Measurements from ENCODE around the gene UBL7. TPM values are rescaled to one million over a fixed set of nuclear protein-coding genes. Genes with fewer than 3 reads are reported as not detected.

The UBL7 gene
- total and polyA plus RNA-seq, 8 donors: 2.0 to 131 (median 35.8) TPM

- intact Hi-C loops (cut with DNase I; ENCODE audit: low total_unique reads): no loop called here
- WGBS, 5 donors: 63 to 83% (median 81%) methylated on average over 5 to 6 of the region's 6 CpGs
- Histone ChIP-seq H3K36me3 (peaks cover 3 to 61% (median 21%) of the 10 kb centered on the region in 4 donors), H3K4me1 (no peaks in the 10 kb centered on the region), H3K27me3 (peaks cover 0 to 10% (median 0%) of the 10 kb centered on the region in 3 donors), H3K4me3 (no peak overlapping the region), H3K9me3 (no peaks in the 10 kb centered on the region), H3K27ac (no peak overlapping the region)
- DNase-seq: no peak
- TF ChIP-seq POLR2AphosphoS5 (IDR thresholded peaks at IDR 0.05): no peak
- no peak for TF ChIP-seq POLR2A (IDR thresholded peaks at IDR 0.05)
- TF ChIP-seq, protein P1, sequence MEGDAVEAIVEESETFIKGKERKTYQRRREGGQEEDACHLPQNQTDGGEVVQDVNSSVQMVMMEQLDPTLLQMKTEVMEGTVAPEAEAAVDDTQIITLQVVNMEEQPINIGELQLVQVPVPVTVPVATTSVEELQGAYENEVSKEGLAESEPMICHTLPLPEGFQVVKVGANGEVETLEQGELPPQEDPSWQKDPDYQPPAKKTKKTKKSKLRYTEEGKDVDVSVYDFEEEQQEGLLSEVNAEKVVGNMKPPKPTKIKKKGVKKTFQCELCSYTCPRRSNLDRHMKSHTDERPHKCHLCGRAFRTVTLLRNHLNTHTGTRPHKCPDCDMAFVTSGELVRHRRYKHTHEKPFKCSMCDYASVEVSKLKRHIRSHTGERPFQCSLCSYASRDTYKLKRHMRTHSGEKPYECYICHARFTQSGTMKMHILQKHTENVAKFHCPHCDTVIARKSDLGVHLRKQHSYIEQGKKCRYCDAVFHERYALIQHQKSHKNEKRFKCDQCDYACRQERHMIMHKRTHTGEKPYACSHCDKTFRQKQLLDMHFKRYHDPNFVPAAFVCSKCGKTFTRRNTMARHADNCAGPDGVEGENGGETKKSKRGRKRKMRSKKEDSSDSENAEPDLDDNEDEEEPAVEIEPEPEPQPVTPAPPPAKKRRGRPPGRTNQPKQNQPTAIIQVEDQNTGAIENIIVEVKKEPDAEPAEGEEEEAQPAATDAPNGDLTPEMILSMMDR (IDR thresholded peaks at IDR 0.05): no peak
- TF ChIP-seq EP300 (IDR thresholded peaks at IDR 0.05): no peak
These were observed 48.8 kb downstream of the UBL7 start for GRCh38 chr15:74412159-74412558.

GRCh38 chr15:74411686-74412085 lies 49.3 kb downstream of the UBL7 start:
- Histone ChIP-seq H3K27ac (no peak overlapping the region), H3K9me3 (no peaks in the 10 kb centered on the region), H3K36me3 (peaks cover 3 to 57% (median 21%) of the 10 kb centered on the region in 4 donors), H3K27me3 (peaks cover 0 to 10% (median 0%) of the 10 kb centered on the region in 3 donors), H3K4me1 (no peaks in the 10 kb centered on the region), H3K4me3 (no peak overlapping the region)
- no peak for DNase-seq
- intact Hi-C loops (cut with DNase I; ENCODE audit: low total_unique reads): no loop called here
- no peak for TF ChIP-seq POLR2AphosphoS5 (IDR thresholded peaks at IDR 0.05)
- no peak for TF ChIP-seq POLR2A (IDR thresholded peaks at IDR 0.05)
- TF ChIP-seq, protein P1 (IDR thresholded peaks at IDR 0.05): no peak
- 86 to 94% (median 92%) methylated on average over 5 to 12 of the region's 12 CpGs for WGBS, 5 donors

DNA sequence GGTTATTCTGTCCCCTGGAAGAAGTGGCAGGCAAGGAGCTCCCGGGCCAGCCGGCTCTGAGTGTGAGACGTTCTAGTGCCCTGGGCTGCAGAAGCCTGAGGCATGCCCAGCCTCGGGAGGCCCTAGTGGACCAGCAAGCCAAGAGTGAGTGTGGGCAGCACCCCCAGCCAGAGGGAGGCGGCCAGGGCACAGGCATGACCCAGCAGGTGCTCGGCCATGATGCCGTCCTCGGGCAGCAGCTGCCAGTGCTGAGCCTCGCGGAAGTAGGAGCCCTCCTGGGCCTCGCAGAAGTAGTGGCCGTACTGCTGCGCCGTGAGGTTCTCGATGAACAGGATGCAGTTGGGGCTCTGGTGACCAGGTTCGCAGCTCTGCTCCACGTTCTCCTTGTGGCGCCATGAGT lies 50.5 kb downstream of the UBL7 start:
- Histone ChIP-seq H3K4me1 (no peaks in the 10 kb centered on the region), H3K36me3 (peaks cover under 1 to 46% (median 19%) of the 10 kb centered on the region in 4 donors), H3K9me3 (no peaks in the 10 kb centered on the region), H3K4me3 (no peak overlapping the region), H3K27me3 (peaks cover 0 to 10% (median 0%) of the 10 kb centered on the region in 3 donors), H3K27ac (no peak overlapping the region)
- 92 to 97% (median 94%) methylated on average over 11 to 18 of the region's 18 CpGs for WGBS, 5 donors
- no peak for DNase-seq
- TF ChIP-seq, protein P1 (IDR thresholded peaks at IDR 0.05): no peak
- TF ChIP-seq POLR2AphosphoS5 (IDR thresholded peaks at IDR 0.05) (no peak), POLR2A (IDR thresholded peaks at IDR 0.05) (no peak), EP300 (IDR thresholded peaks at IDR 0.05) (no peak)
- intact Hi-C loops (cut with DNase I; ENCODE audit: low total_unique reads): no loop called here

GRCh38 chr15:74409225-74409624 lies 51.7 kb downstream of the UBL7 start:
- no peaks in the 10 kb centered on the region for H3K9me3 ChIP-seq
- intact Hi-C loops (cut with DNase I; ENCODE audit: low total_unique reads): no loop called here
- peaks cover 0 to 33% (median 14%) of the 10 kb centered on the region in 4 donors for H3K36me3 ChIP-seq
- peaks cover 0 to under 1% (median 0%) of the 10 kb centered on the region in 4 donors for H3K4me1 ChIP-seq
- H3K27me3 ChIP-seq: peaks cover 0 to 20% (median 0%) of the 10 kb centered on the region in 3 donors
- TF ChIP-seq POLR2AphosphoS5 (IDR thresholded peaks at IDR 0.05): no peak
- TF ChIP-seq POLR2A (IDR thresholded peaks at IDR 0.05): no peak
- TF ChIP-seq, protein P1 (IDR thresholded peaks at IDR 0.05): no peak
- no peak for TF ChIP-seq EP300 (IDR thresholded peaks at IDR 0.05)
- H3K27ac ChIP-seq: no peak overlapping the region
- H3K4me3 ChIP-seq: no peak overlapping the region
- DNase-seq: no peak
- 76 to 88% (median 81%) methylated on average over 5 to 7 of the region's 7 CpGs for WGBS, 5 donors
